Gastrocnemius medialis (tissue), 4 donors: ENCODE results near the gene MAGI1.

Source experiments
- POLR2A ChIP-seq, 2 donors: fragments of 450-650 bp; IDR thresholded peaks; one replicate each; pipeline ENCODE4 v1.6.1; 2017; ENCODE audit warnings: antibody characterized with exemption in 2 of 2, mild to moderate bottlenecking in 2 of 2, moderate library complexity in 2 of 2
- TF ChIP-seq, protein P1 (sequence below), 5 experiments: fragments of 450-650 bp in 3 of 5; fragments of 200-600 bp in 2 of 5; sonication (generic) in 2 of 5; IDR thresholded peaks in 4 of 5; conservative IDR thresholded peaks in 1 of 5; 1 replicate in 4 of 5; 2 replicates in 1 of 5; pipeline ENCODE4 v1.5.1; 2016 to 2019; ENCODE audit warnings: antibody characterized with exemption in 5 of 5, mild to moderate bottlenecking in 3 of 5, moderate library complexity in 3 of 5

- TF ChIP-seq, protein P1, sequence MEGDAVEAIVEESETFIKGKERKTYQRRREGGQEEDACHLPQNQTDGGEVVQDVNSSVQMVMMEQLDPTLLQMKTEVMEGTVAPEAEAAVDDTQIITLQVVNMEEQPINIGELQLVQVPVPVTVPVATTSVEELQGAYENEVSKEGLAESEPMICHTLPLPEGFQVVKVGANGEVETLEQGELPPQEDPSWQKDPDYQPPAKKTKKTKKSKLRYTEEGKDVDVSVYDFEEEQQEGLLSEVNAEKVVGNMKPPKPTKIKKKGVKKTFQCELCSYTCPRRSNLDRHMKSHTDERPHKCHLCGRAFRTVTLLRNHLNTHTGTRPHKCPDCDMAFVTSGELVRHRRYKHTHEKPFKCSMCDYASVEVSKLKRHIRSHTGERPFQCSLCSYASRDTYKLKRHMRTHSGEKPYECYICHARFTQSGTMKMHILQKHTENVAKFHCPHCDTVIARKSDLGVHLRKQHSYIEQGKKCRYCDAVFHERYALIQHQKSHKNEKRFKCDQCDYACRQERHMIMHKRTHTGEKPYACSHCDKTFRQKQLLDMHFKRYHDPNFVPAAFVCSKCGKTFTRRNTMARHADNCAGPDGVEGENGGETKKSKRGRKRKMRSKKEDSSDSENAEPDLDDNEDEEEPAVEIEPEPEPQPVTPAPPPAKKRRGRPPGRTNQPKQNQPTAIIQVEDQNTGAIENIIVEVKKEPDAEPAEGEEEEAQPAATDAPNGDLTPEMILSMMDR (IDR thresholded peaks at IDR 0.05 in 4 of 5, conservative IDR thresholded peaks at IDR 0.05 in 1 of 5), result no peak
- TF ChIP-seq POLR2A (IDR thresholded peaks at IDR 0.05), result no peak
Observed at GRCh38 chr3:65362688-65363087, 676.0 kb downstream of the MAGI1 start.
